HG03460 (cell line): Measurements from ENCODE around the gene MMP2.

Experiments
- ATAC-seq: cut with Tn5 transposase; IDR thresholded peaks from one replicate; pipeline ENCODE4 v1.9.1; 2021; ENCODE audit not compliant: unreplicated experiment

MMP2 gene

GRCh38 chr16:55492756-55493380 is 13.9 kb downstream of the MMP2 start:
- no peak for ATAC-seq

GRCh38 chr16:55494994-55495421 is 16.0 kb downstream of the MMP2 start:
- ATAC-seq: no peak

- ATAC-seq: no peak
Observed at GRCh38 chr16:55495616-55496289, 16.8 kb downstream of the MMP2 start.

GRCh38 chr16:55496509-55497145 is 17.6 kb downstream of the MMP2 start:
- ATAC-seq: no peak

- ATAC-seq: no peak
Observed at GRCh38 chr16:55497558-55497957, 18.6 kb downstream of the MMP2 start.

- no peak for ATAC-seq
Observed at GRCh38 chr16:55498101-55498500, 19.1 kb downstream of the MMP2 start.

- ATAC-seq: no peak
Observed at GRCh38 chr16:55499281-55499680, 20.3 kb downstream of the MMP2 start.

GRCh38 chr16:55499951-55500529 is 21.0 kb downstream of the MMP2 start:
- no peak for ATAC-seq

GRCh38 chr16:55500530-55501011 is 21.6 kb downstream of the MMP2 start:
- no peak for ATAC-seq

GRCh38 chr16:55501549-55502322 is 22.7 kb downstream of the MMP2 start:
- no peak for ATAC-seq

GRCh38 chr16:55502801-55503366 is 23.9 kb downstream of the MMP2 start:
- no peak for ATAC-seq

- no peak for ATAC-seq
Observed at GRCh38 chr16:55503726-55504550, 24.9 kb downstream of the MMP2 start.

- ATAC-seq: no peak
Observed at GRCh38 chr16:55505333-55506015, 26.5 kb downstream of the MMP2 start.

GRCh38 chr16:55506083-55506482 is 27.1 kb downstream of the MMP2 start:
- no peak for ATAC-seq

- no peak for ATAC-seq
Observed at GRCh38 chr16:55506708-55507107, 27.7 kb downstream of the MMP2 start.

- ATAC-seq: no peak
Observed at GRCh38 chr16:55508271-55508921, 29.4 kb downstream of the MMP2 start.

GRCh38 chr16:55508941-55509931 is 30.2 kb downstream of the MMP2 start, which contains the start of gene LPCAT2:
LPCAT2 (plus strand) TSS chr16:55509072; CDS start chr16:55509182, 110 bp downstream.
- ATAC-seq: no peak
